HG03432 (cell line): ENCODE results near the gene SAE1.
"Not testable (repeated sequence)": the region's sequence is repeated elsewhere in the genome, so short reads cannot be mapped to it uniquely, and the experiment has no call there.

ENCODE experiments used
- ATAC-seq: cut with Tn5 transposase; IDR thresholded peaks from one replicate; pipeline ENCODE4 v1.9.1; 2021; ENCODE audit warnings: mild to moderate bottlenecking, moderate library complexity; ENCODE audit not compliant: unreplicated experiment

Gene SAE1

GRCh38 chr19:47130589-47131227 lies at the start of gene SAE1:
Gene SAE1, plus strand, starts transcription at chr19:47130835. Its CDS starts 96 bp downstream, at chr19:47130931.
- ATAC-seq: peak; percentile 88

- ATAC-seq: no peak
Observed at GRCh38 chr19:47081095-47081494, 49.5 kb upstream of the SAE1 start.

- no peak for ATAC-seq
Observed at GRCh38 chr19:47082493-47082892, 48.1 kb upstream of the SAE1 start.

DNA sequence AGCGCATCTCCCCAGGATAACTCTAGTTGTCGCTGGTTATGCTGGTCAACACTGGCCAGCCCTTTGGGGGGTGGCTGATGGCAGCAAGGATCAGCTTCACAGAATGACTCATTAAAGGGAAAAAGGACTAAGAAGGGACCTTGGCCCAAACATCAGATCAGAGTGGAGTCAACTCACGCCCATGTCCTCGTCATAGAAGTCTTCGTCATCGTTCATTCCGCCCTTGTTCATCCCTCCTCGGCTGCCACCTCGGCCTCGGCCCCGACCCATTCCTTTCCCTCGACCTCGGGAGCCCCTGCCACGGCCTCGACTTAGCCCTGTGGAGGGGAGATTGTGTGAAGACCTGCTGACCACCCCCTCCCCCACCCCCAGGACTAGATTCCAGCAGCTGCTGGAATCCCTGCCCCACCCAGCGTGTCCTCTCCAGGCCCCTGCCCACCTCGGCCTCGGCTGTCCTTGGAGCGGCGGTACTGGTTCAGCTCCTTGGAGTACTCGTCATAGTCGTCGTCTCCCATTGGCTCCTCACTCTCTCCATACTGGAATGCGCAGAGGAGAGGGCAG lies 45.7 kb upstream of the SAE1 start:
- ATAC-seq: no peak

DNA sequence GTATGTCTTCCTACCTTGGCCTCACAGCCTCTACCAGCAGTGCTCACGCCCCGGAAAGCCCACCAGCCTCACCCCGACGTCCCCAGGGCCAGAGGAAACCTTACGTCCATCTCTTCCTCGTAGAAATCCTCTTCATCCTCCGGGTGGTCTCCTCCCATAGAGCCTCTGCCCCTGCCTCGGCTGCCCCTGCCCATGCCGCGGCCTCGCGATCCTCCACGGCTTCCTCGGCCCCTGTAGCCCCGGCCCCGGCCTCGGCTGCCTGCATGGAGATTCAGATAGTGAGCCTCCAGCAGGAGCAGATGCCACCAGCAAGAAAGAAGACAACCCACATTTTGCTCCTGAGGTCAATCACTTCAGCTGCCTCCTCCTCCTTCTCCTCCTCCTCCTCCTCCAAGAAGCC lies 44.4 kb upstream of the SAE1 start:
- ATAC-seq: no peak

- ATAC-seq: no peak
Observed at GRCh38 chr19:47089767-47090350, 40.8 kb upstream of the SAE1 start.

DNA sequence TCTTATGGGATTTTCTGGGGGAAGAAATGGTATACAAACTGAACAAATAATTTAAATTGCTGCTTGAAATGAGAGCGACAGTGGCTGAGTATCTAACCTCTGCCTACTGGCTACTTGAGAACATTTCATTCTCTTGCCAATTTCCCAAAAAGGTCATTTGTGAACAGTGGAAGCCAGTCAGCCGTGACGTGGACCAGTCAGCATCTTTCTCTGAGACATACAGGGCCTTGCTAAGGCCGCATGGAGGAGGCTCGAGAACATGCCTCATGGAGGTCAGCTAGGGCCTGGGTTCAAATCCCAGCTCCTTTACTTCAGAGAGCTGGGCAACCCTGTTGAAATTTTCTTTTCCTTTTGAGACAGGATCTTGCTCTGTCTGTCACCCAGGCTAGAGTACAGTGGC lies 37.4 kb upstream of the SAE1 start:
- no peak for ATAC-seq

DNA sequence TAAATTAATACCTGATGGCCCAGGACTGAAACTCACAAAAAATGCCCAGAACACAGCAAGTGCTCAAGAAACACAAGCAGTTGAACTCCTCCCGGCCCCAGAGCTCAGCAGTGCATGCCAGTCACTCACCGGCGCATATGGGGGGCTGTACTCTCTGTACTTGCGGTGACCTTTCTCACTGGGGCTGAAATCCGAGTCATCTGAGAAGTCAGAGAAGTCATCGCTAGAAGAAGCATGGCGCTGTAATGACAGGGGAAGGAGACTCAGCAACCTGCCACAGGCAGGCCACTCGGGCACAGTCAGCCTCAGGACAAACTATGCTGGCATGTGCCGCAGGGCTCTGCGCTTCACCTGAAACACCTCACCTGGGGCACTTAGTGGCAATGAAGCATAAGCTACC lies 36.8 kb upstream of the SAE1 start:
- ATAC-seq: peak; percentile 43

GRCh38 chr19:47094557-47095475 lies 35.8 kb upstream of the SAE1 start:
- ATAC-seq: no peak

GRCh38 chr19:47095476-47096099 lies 35.0 kb upstream of the SAE1 start:
- no peak for ATAC-seq

DNA sequence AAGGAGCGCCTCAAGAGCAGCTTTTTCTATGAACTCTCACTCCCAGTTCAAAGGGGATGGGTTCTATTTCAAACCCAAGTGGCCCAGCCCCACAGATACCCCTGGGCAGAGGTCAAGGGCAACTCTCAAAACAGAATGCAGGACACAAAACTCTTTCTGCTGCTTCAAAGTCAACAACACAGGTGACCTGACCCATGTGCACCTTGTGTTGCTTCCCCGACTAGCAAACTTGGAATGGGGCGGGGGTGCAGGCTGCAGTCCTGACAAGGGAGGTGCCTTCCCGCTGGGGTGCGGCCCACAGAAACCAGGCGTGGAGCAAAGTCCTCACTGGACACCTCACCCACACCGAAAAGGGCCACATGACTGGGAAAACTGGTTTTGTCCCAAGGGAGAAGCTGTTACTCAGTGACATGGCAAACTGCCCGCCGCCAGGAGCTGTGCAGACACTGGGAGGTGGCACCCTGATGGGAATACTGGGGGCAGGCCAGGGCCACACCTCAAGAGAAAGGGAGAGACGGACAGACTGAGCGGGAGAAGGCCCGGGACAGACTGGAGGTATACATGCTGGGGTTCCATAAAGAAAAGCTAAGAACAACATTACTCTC lies 34.4 kb upstream of the SAE1 start:
- no peak for ATAC-seq

- no peak for ATAC-seq
Observed at GRCh38 chr19:47096721-47097120, 33.9 kb upstream of the SAE1 start.

DNA sequence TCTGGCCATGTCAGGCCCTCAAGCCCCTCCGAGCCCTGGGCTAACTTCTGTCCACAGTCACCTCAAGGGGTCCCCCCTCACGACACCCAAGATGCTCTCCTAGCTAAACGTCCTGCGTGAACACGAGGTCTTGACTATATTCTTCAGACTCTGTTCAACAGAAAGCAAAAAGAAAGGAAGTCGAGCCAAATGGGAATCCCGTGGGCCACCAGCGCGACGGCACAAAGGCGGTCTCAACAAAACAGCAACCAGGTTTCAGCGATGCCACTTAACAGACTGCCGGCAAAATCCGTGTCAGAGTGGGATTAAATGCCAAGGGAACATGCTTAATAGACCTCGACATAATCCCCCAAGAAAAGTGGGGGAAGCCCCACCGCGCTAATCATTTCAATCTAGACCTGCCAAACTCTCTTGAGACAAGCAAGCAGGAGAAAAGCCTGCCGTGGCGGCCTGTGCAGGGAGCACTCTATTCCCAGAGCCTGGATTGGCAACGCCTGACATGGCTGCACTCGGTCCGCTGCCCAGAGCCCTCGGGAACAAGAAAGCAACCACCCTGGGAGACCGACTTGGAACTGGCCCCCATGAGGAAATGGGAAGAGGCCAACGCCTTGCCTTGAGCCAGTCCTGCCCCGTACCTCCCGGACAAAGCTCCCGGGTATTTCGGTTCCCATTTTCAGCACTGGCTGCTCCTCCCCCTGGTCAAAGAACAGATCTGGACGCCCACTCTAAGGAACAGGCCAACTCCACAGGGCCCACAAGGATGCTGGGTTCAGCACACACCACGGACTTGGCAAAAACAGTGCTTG lies 33.0 kb upstream of the SAE1 start:
- no peak for ATAC-seq

- ATAC-seq: no peak
Observed at GRCh38 chr19:47098608-47099007, 32.0 kb upstream of the SAE1 start.

- no peak for ATAC-seq
Observed at GRCh38 chr19:47099576-47100050, 31.0 kb upstream of the SAE1 start.

GRCh38 chr19:47100290-47100689 lies 30.3 kb upstream of the SAE1 start:
- no peak for ATAC-seq

- ATAC-seq: not testable (repeated sequence)
Observed at GRCh38 chr19:47101116-47101515, 29.5 kb upstream of the SAE1 start.

GRCh38 chr19:47102346-47103060 lies 28.1 kb upstream of the SAE1 start:
- ATAC-seq: no peak

- ATAC-seq: no peak
Observed at GRCh38 chr19:47104680-47105079, 26.0 kb upstream of the SAE1 start.
